Upper lobe of left lung (tissue), 4 donors: ENCODE measurements around the gene SYN1.

Source experiments
- CTCF ChIP-seq, 6 experiments: fragments of 450-650 bp in 4 of 6; fragments of 200-600 bp in 2 of 6; sonication (generic) in 2 of 6; IDR thresholded peaks; one replicate each; pipeline ENCODE4 v1.5.1; 2016 to 2019; ENCODE audit warnings: antibody characterized with exemption in 6 of 6
- EP300 ChIP-seq, 4 donors: sonication (generic); formaldehyde crosslinking; IDR thresholded peaks; one replicate each; pipeline ENCODE4 v1.5.1; 2017; ENCODE audit warnings: antibody characterized with exemption in 4 of 4, control low read depth in 2 of 4
- POLR2A ChIP-seq, 4 donors: fragments of 450-650 bp; IDR thresholded peaks; one replicate each; pipeline ENCODE4 v1.5.1; 2016 to 2017; ENCODE audit warnings: antibody characterized with exemption in 4 of 4, mild to moderate bottlenecking in 2 of 4
- POLR2AphosphoS5 ChIP-seq, 2 donors: sonication (generic); formaldehyde crosslinking; IDR thresholded peaks; one replicate each; pipeline ENCODE4 v1.5.1; 2017; ENCODE audit warnings: antibody characterized with exemption in 2 of 2

GRCh38 chrX:47543496-47543895 lies 76.2 kb downstream of the SYN1 start:
- TF ChIP-seq CTCF (IDR thresholded peaks at IDR 0.05) (no peak), POLR2A (IDR thresholded peaks at IDR 0.05) (no peak), POLR2AphosphoS5 (IDR thresholded peaks at IDR 0.05) (no peak), EP300 (IDR thresholded peaks at IDR 0.05) (no peak)
